ENCODE results near the gene PLEKHH3.

PLEKHH3 gene

GRCh38 chr17:42676424-42677011 is at the start of gene PLEKHH3:
Gene PLEKHH3, minus strand, starts transcription at chr17:42676994. Its CDS starts 431 bp downstream, at chr17:42676563.
- DNase-seq (ENCODE audit: low spot score), result peak; percentile 44

GRCh38 chr17:42725143-42725542 is 48.3 kb upstream of the PLEKHH3 start:
- DNase-seq (ENCODE audit: low spot score), result no peak

- DNase-seq (ENCODE audit: low spot score), result no peak
These were observed 46.8 kb upstream of the PLEKHH3 start for GRCh38 chr17:42723636-42724035.

GRCh38 chr17:42720996-42721583 is 44.3 kb upstream of the PLEKHH3 start:
- DNase-seq (ENCODE audit: low spot score), result peak; percentile 68

GRCh38 chr17:42709561-42709960 is 32.8 kb upstream of the PLEKHH3 start:
- no peak for DNase-seq (ENCODE audit: low spot score)

GRCh38 chr17:42708588-42708987 is 31.8 kb upstream of the PLEKHH3 start:
- DNase-seq (ENCODE audit: low spot score), result no peak

- no peak for DNase-seq (ENCODE audit: low spot score)
These were observed 29.9 kb upstream of the PLEKHH3 start for GRCh38 chr17:42706732-42707131.

GRCh38 chr17:42704837-42705494 is 28.2 kb upstream of the PLEKHH3 start:
- no peak for DNase-seq (ENCODE audit: low spot score)

GRCh38 chr17:42704490-42704836 is 27.7 kb upstream of the PLEKHH3 start:
- no peak for DNase-seq (ENCODE audit: low spot score)

- DNase-seq (ENCODE audit: low spot score), result no peak
These were observed 25.7 kb upstream of the PLEKHH3 start for GRCh38 chr17:42702446-42702845.

- DNase-seq (ENCODE audit: low spot score), result no peak
These were observed 23.9 kb upstream of the PLEKHH3 start for GRCh38 chr17:42700586-42701289.

GRCh38 chr17:42699415-42699740 is 22.6 kb upstream of the PLEKHH3 start:
- no peak for DNase-seq (ENCODE audit: low spot score)

- no peak for DNase-seq (ENCODE audit: low spot score)
These were observed 22.1 kb upstream of the PLEKHH3 start for GRCh38 chr17:42698736-42699414.

- DNase-seq (ENCODE audit: low spot score), result no peak
These were observed 20.5 kb upstream of the PLEKHH3 start for GRCh38 chr17:42697108-42697811.

GRCh38 chr17:42695500-42695899 is 18.7 kb upstream of the PLEKHH3 start:
- no peak for DNase-seq (ENCODE audit: low spot score)

- no peak for DNase-seq (ENCODE audit: low spot score)
These were observed 17.7 kb upstream of the PLEKHH3 start for GRCh38 chr17:42694524-42694923.

- no peak for DNase-seq (ENCODE audit: low spot score)
These were observed 15.7 kb upstream of the PLEKHH3 start for GRCh38 chr17:42692489-42692888.

GRCh38 chr17:42691021-42691545 is 14.3 kb upstream of the PLEKHH3 start:
- no peak for DNase-seq (ENCODE audit: low spot score)

GRCh38 chr17:42690596-42690995 is 13.8 kb upstream of the PLEKHH3 start:
- DNase-seq (ENCODE audit: low spot score), result no peak

- DNase-seq (ENCODE audit: low spot score), result no peak
These were observed 11.0 kb upstream of the PLEKHH3 start for GRCh38 chr17:42687707-42688320.

GRCh38 chr17:42686520-42687128 is 9.8 kb upstream of the PLEKHH3 start:
- no peak for DNase-seq (ENCODE audit: low spot score)
